Breast epithelium (tissue), 4 donors: ENCODE measurements around the gene SLC39A11. TPM values are rescaled to one million over a fixed set of nuclear protein-coding genes. Genes with fewer than 3 reads are reported as not detected.

Experiments used
- DNase-seq, 2 donors: peaks; one replicate each; pipeline ENCODE4 v3.0.0-alpha.2; 2019; ENCODE audit warnings: low spot score in 2 of 2
- H3K27ac ChIP-seq, 2 donors: fragments of 200-600 bp; sonication (generic) in 1 of 2; one replicate each; pipeline ENCODE4 v1.5.1; 2016 to 2019; ENCODE audit warnings: mild to moderate bottlenecking in 1 of 2
- H3K27me3 ChIP-seq, 2 donors: fragments of 200-600 bp; sonication (generic) in 1 of 2; one replicate each; pipeline versions ENCODE4 v1.5.1 to v1.6.0; 2017 to 2019; ENCODE audit warnings: control low read depth in 1 of 2, mild to moderate bottlenecking in 1 of 2
- H3K36me3 ChIP-seq: fragments of 200-600 bp; one replicate; pipeline ENCODE4 v1.5.1; 2019
- H3K4me1 ChIP-seq, 2 donors: fragments of 200-600 bp; sonication (generic); one replicate each; pipeline ENCODE4 v1.5.1; 2016 to 2019; ENCODE audit warnings: control low read depth in 1 of 2
- H3K4me3 ChIP-seq, 3 donors: fragments of 200-600 bp; sonication (generic); 1 replicate in 2 of 3; 2 replicates in 1 of 3; pipeline ENCODE4 v1.5.1; 2016 to 2019; ENCODE audit warnings: mild to moderate bottlenecking in 3 of 3, moderate library complexity in 2 of 3
- H3K9me3 ChIP-seq, 2 donors: fragments of 200-600 bp; sonication (generic) in 1 of 2; one replicate each; pipeline ENCODE4 v1.5.1; 2016 to 2019; ENCODE audit warnings: control low read depth in 1 of 2
- POLR2A ChIP-seq: fragments of 450-650 bp; IDR thresholded peaks from one replicate; pipeline ENCODE4 v1.6.1; 2016; ENCODE audit warnings: antibody characterized with exemption, mild to moderate bottlenecking, moderate library complexity
- POLR2AphosphoS5 ChIP-seq, 3 donors: sonication (generic); formaldehyde crosslinking; IDR thresholded peaks; one replicate each; pipeline ENCODE4 v1.6.1; 2017; ENCODE audit warnings: antibody characterized with exemption in 3 of 3
- intact Hi-C: fragments of 100-400 bp; cut with DNase I; formaldehyde crosslinking; loops from one replicate; pipeline ENCODE4 v1.15.1; 2023; ENCODE audit warnings: low total_unique reads
- total RNA-seq, 3 donors: library from RNA; depleted of rRNA; stranded (reverse); fragments of >200 nt; gene quantifications; one replicate each; pipeline ENCODE4 v1.1.0, GENCODE V29; 2016
- TF ChIP-seq, protein P1 (sequence below), 3 donors: fragments of 450-650 bp; IDR thresholded peaks; one replicate each; pipeline ENCODE4 v1.5.1; 2016 to 2017; ENCODE audit warnings: antibody characterized with exemption in 3 of 3, mild to moderate bottlenecking in 3 of 3, moderate library complexity in 3 of 3

SLC39A11 gene
- total RNA-seq, 3 donors from 2014 or later: 31.8 to 54.6 (median 47.0) TPM

DNA sequence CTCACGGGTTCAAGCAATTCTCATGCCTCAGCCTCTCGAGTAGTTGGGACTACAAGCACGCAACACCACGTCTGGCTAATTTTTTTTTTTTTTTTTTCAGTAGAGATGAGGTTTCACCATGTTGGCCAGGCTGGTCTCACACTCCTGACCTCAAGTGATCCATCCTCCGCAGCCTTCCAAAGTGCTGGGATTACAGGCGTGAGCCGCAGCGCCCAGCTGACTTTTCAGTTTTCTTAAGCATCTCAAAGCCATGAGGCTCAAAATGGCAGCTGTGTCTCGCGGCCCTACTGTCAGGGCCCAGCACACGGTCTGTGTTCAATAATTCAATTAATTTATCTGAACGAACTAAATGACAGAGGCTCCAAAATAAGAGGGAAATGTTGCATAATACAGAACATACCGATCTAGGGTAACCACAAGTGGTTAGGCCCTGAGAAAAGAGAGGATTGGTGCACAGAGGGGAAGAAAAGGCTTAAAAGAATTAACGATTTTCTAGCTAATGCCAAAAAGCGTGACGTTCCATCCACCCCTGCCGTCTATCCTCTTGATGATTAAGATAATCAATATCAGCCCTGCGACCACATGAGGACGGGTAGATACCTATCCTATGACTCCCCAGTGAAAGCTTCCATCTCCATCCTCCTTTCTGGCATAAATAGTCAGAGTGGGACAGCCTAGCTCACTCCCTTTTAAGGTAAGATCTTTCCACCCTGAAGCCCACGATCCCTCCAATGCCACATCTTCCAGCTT, 136.9 kb downstream of the SLC39A11 start:
- no peak for TF ChIP-seq POLR2AphosphoS5 (IDR thresholded peaks at IDR 0.05)
- TF ChIP-seq POLR2A: no peak
- TF ChIP-seq, protein P1, sequence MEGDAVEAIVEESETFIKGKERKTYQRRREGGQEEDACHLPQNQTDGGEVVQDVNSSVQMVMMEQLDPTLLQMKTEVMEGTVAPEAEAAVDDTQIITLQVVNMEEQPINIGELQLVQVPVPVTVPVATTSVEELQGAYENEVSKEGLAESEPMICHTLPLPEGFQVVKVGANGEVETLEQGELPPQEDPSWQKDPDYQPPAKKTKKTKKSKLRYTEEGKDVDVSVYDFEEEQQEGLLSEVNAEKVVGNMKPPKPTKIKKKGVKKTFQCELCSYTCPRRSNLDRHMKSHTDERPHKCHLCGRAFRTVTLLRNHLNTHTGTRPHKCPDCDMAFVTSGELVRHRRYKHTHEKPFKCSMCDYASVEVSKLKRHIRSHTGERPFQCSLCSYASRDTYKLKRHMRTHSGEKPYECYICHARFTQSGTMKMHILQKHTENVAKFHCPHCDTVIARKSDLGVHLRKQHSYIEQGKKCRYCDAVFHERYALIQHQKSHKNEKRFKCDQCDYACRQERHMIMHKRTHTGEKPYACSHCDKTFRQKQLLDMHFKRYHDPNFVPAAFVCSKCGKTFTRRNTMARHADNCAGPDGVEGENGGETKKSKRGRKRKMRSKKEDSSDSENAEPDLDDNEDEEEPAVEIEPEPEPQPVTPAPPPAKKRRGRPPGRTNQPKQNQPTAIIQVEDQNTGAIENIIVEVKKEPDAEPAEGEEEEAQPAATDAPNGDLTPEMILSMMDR (IDR thresholded peaks at IDR 0.05): no peak
- intact Hi-C loops: no loop called here
- H3K27ac ChIP-seq: peak overlapping the region in 1 of 2 donors; percentile 21

DNA sequence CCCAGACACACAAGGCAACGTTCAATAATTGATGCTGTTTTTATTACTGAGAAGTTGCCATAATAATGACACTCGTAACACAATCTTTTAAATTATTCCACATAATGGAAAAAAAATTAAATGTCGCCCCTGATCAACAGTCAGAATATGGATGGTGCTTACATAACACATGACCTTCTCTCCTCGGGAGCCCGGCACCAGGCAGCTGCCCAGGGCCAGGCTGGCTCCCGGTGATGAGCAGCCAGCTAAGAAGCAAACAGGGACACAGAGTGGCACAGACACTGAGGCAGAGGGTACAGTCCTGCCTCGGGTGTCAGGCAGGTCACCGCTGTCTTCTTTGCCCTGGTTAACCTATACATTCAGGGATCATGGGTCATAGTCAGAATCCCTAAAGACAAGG, 137.9 kb downstream of the SLC39A11 start:
- intact Hi-C loops: no loop called here
- TF ChIP-seq, protein P1 (IDR thresholded peaks at IDR 0.05): no peak
- no peak for TF ChIP-seq POLR2A
- no peak for TF ChIP-seq POLR2AphosphoS5 (IDR thresholded peaks at IDR 0.05)
- no peak for DNase-seq
- no peak overlapping the region for H3K4me3 ChIP-seq
- no peak overlapping the region for H3K27ac ChIP-seq
- no peaks in the 10 kb centered on the region for H3K9me3 ChIP-seq
- H3K4me1 ChIP-seq: no peaks in the 10 kb centered on the region
- H3K27me3 ChIP-seq: no peaks in the 10 kb centered on the region
- H3K36me3 ChIP-seq: no peaks in the 10 kb centered on the region

More for the DNA sequence above, 136.9 kb downstream of the SLC39A11 start:
- no peak for DNase-seq
- H3K4me3 ChIP-seq: no peak overlapping the region
- H3K9me3 ChIP-seq: no peaks in the 10 kb centered on the region
- H3K27me3 ChIP-seq: no peaks in the 10 kb centered on the region
- no peaks in the 10 kb centered on the region for H3K4me1 ChIP-seq
- H3K36me3 ChIP-seq: no peaks in the 10 kb centered on the region

DNA sequence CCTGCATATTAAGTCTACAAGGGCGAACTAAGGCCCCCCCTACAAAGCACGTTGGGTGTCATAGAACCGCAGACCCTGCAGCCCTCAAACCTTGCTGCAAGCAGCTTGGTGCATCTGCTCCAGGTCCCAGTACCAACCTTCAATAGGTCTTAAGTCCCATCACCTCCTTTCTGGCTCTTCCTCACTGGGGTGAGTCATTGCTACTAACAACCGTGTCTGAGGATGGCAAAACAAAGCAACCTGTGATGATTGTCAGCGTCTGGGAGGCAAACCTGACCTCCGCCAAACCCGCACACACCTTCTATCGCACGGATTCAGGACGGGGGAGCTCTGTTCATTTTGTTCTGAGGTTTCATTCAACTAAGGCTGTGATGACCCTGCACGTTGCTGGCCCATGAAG, 138.9 kb downstream of the SLC39A11 start:
- Histone ChIP-seq H3K4me1 (no peaks in the 10 kb centered on the region), H3K9me3 (no peaks in the 10 kb centered on the region), H3K27ac (no peak overlapping the region), H3K27me3 (no peaks in the 10 kb centered on the region), H3K36me3 (no peaks in the 10 kb centered on the region), H3K4me3 (no peak overlapping the region)
- intact Hi-C loops: no loop called here
- TF ChIP-seq POLR2AphosphoS5 (IDR thresholded peaks at IDR 0.05) (no peak), POLR2A (no peak)
- TF ChIP-seq, protein P1 (IDR thresholded peaks at IDR 0.05): no peak
- DNase-seq: no peak

DNA sequence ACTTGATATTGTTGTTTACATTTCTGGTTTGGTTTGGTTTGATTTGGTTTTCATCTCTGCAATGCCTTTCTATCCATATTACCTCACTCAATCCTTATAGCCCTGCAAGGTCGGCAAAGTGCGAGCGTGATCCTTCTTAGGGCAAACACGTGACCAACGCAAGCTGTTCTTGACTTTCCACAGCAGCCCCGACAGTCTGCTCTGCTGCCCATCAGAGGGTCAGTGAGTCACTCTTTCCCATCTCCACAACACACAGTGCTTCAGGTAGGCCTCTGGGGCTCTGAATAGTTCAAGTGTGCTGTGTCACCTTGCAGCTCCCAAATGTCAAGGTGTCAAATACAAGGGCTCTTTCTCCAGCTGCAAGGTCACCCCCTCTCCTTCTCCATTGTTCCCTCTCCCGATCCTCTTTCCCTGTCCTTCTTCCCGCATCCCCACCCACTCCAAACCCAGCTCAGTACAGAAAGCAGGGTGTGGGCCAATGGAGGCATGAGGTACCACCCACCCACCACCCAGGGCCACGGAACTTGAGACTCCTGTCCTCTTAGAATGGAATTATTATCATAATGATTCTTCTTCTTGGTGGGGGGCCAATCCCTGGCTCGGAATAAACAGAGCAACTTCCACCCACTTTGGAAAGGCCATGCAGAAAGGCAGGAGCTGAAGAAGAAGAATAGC, 139.7 kb downstream of the SLC39A11 start:
- no peak overlapping the region for H3K27ac ChIP-seq
- TF ChIP-seq, protein P1 (IDR thresholded peaks at IDR 0.05): no peak
- TF ChIP-seq POLR2AphosphoS5 (IDR thresholded peaks at IDR 0.05) (no peak), POLR2A (no peak)
- no peak overlapping the region for H3K4me3 ChIP-seq
- no peak for DNase-seq
- intact Hi-C loops: no loop called here
- H3K36me3 ChIP-seq: no peaks in the 10 kb centered on the region
- no peaks in the 10 kb centered on the region for H3K4me1 ChIP-seq
- H3K27me3 ChIP-seq: no peaks in the 10 kb centered on the region
- no peaks in the 10 kb centered on the region for H3K9me3 ChIP-seq

DNA sequence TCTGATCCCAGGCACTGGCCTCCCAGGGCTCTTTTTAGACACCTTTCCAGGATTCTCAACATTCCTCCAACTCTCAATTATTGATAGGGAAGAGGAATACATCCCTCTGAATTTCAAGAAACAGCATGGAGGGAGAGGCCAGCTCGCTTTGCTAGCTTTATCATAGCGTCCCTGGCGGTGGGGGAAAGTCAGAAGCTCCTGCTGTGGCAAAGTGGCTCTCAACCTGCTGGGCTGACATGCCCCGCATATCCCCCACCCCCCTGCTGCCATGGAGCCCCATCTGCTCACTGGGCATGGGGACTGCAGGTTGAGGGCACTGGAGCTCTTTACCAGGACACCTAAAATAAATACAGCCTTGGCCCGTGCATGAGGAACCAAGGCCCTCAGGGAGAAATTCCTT, 140.3 kb downstream of the SLC39A11 start:
- no peak overlapping the region for H3K4me3 ChIP-seq
- no peak overlapping the region for H3K27ac ChIP-seq
- no peaks in the 10 kb centered on the region for H3K9me3 ChIP-seq
- no peaks in the 10 kb centered on the region for H3K4me1 ChIP-seq
- no peaks in the 10 kb centered on the region for H3K36me3 ChIP-seq
- TF ChIP-seq, protein P1 (IDR thresholded peaks at IDR 0.05): no peak
- no peak for TF ChIP-seq POLR2A
- no peak for TF ChIP-seq POLR2AphosphoS5 (IDR thresholded peaks at IDR 0.05)
- H3K27me3 ChIP-seq: no peaks in the 10 kb centered on the region
- intact Hi-C loops: no loop called here
- DNase-seq: no peak
